Adrenal gland (tissue), 5 donors: ENCODE results near the gene MCF2L.

ENCODE experiments used
- CTCF ChIP-seq, 6 experiments: fragments of 450-650 bp in 4 of 6; fragments of 200-600 bp in 2 of 6; sonication (generic) in 1 of 6; IDR thresholded peaks; 1 replicate in 5 of 6; 2 replicates in 1 of 6; pipeline versions ENCODE4 v1.5.1 to v1.8.0; 2016 to 2021; ENCODE audit warnings: antibody characterized with exemption in 6 of 6, mild to moderate bottlenecking in 2 of 6, moderate library complexity in 1 of 6
- POLR2A ChIP-seq, 2 donors: fragments of 450-650 bp; IDR thresholded peaks; one replicate each; pipeline ENCODE4 v1.6.1; 2017; ENCODE audit warnings: antibody characterized with exemption in 2 of 2, mild to moderate bottlenecking in 2 of 2, moderate library complexity in 1 of 2
- donor health status: DM: no; HTN: no; CAD: no.

GRCh38 chr13:112929783-112930055 is 39.3 kb upstream of the MCF2L start:
- TF ChIP-seq CTCF (IDR thresholded peaks at IDR 0.05) (no peak), POLR2A (IDR thresholded peaks at IDR 0.05) (no peak)
